B cell (primary cell): ENCODE measurements around the gene LIFR. TPM values are rescaled to one million over a fixed set of nuclear protein-coding genes. Genes with fewer than 3 reads are reported as not detected.

ENCODE experiments used
- ATAC-seq: fragments of 200-7000 bp; cut with Tn5 transposase; one replicate; pipeline ENCODE4 v1.10.0; 2021; ENCODE audit warnings: low read depth, mild to moderate bottlenecking, moderate number of reproducible peaks, moderate library complexity
- CTCF ChIA-PET: fragments of 350-600 bp; sonication (Branson Sonifier 250); formaldehyde crosslinking; loops from one replicate; lab custom pipeline; 2021; ENCODE audit warnings: antibody characterized with exemption, inconsistent platforms; lab: Charles Lee
- POLR2A ChIA-PET: fragments of 350-600 bp; sonication (Branson Sonifier 250); formaldehyde crosslinking; loops from one replicate; lab custom pipeline; 2021; ENCODE audit warnings: antibody characterized with exemption; lab: Charles Lee
- DNase-seq: peaks from one replicate; pipeline ENCODE4 v3.0.0; 2013
- H2AFZ ChIP-seq: 2 replicates; pipeline ENCODE4 v1.6.1; 2012; ENCODE audit warnings: mild to moderate bottlenecking, low read depth, low read length; ENCODE audit not compliant: insufficient read depth, poor library complexity, severe bottlenecking
- H3K27ac ChIP-seq, 2 donors: 1 replicate in 1 of 2; 2 replicates in 1 of 2; pipeline ENCODE4 v1.5.1; 2012 to 2013; ENCODE audit warnings: low read length in 2 of 2, mild to moderate bottlenecking in 2 of 2, moderate library complexity in 1 of 2
- H3K27me3 ChIP-seq, 4 experiments: fragments of 200-600 bp in 1 of 4; sonication (generic) in 1 of 4; replicated peaks in 1 of 4; 1 replicate in 2 of 4; 2 replicates in 2 of 4; pipeline versions ENCODE4 v1.6.1 to v1.7.0; 2013 to 2016; ENCODE audit warnings: low read length in 3 of 4, mild to moderate bottlenecking in 2 of 4, mixed read lengths in 1 of 4, moderate library complexity in 1 of 4; ENCODE audit not compliant: insufficient read depth in 4 of 4, control insufficient read depth in 3 of 4; ENCODE audit errors: control extremely low read depth in 1 of 4
- H3K36me3 ChIP-seq, 2 experiments: replicated peaks in 1 of 2; 1 replicate in 1 of 2; 2 replicates in 1 of 2; pipeline versions ENCODE4 v1.6.1 to v1.7.1; 2013; ENCODE audit warnings: low read length in 1 of 2; ENCODE audit not compliant: insufficient read depth in 2 of 2, control insufficient read depth in 1 of 2; ENCODE audit errors: control extremely low read depth in 1 of 2, extremely low read depth in 1 of 2
- H3K4me1 ChIP-seq, 2 donors: fragments of 200-600 bp in 1 of 2; sonication (generic) in 1 of 2; 1 replicate in 1 of 2; 2 replicates in 1 of 2; pipeline versions ENCODE4 v1.5.1 to v1.6.1; 2013 to 2017; ENCODE audit warnings: low read length in 2 of 2; ENCODE audit not compliant: control insufficient read depth in 2 of 2, insufficient read depth in 2 of 2
- H3K4me2 ChIP-seq: replicated peaks from 2 replicates; pipeline ENCODE3; 2012; ENCODE audit warnings: mild to moderate bottlenecking, low read depth, low read length; ENCODE audit not compliant: poor library complexity, severe bottlenecking
- H3K4me3 ChIP-seq, 5 experiments: fragments of 200-600 bp in 1 of 5; sonication (generic) in 1 of 5; 1 replicate in 3 of 5; 2 replicates in 2 of 5; pipeline versions ENCODE4 v1.5.1 to v1.7.0; 2011 to 2016; ENCODE audit warnings: low read length in 4 of 5, mild to moderate bottlenecking in 4 of 5, low read depth in 2 of 5, control low read depth in 1 of 5, moderate library complexity in 1 of 5; ENCODE audit not compliant: insufficient read depth in 1 of 5; ENCODE audit errors: control extremely low read depth in 1 of 5, extremely low read depth in 1 of 5
- H3K79me2 ChIP-seq: fragments of 200-600 bp; sonication (generic); one replicate; pipeline ENCODE4 v1.6.0; 2016; ENCODE audit warnings: low read length; ENCODE audit not compliant: control insufficient read depth, insufficient read depth
- H3K9ac ChIP-seq: fragments of 200-600 bp; sonication (generic); 2 replicates; pipeline ENCODE4 v1.6.1; 2017; ENCODE audit warnings: mild to moderate bottlenecking, low read length, moderate library complexity
- H3K9me3 ChIP-seq, 3 donors: one replicate each; pipeline versions ENCODE4 v1.6.1 to v1.7.1; 2013; ENCODE audit warnings: low read length in 2 of 3; ENCODE audit not compliant: control insufficient read depth in 2 of 3, insufficient read depth in 1 of 3; ENCODE audit errors: control extremely low read depth in 1 of 3
- H4K20me1 ChIP-seq: 2 replicates; pipeline ENCODE4 v1.6.0; 2012; ENCODE audit warnings: mild to moderate bottlenecking, low read length; ENCODE audit not compliant: insufficient read depth, control insufficient read depth, poor library complexity, severe bottlenecking
- H3K27ac Mint-ChIP-seq: one replicate; pipeline ENCODE4 v1.8.0; 2021; ENCODE audit warnings: mixed read lengths
- H3K27me3 Mint-ChIP-seq: one replicate; pipeline ENCODE4 v1.8.0; 2021; ENCODE audit warnings: mixed read lengths
- H3K4me1 Mint-ChIP-seq: one replicate; pipeline ENCODE4 v1.8.0; 2021; ENCODE audit warnings: mixed read lengths
- H3K4me3 Mint-ChIP-seq: one replicate; pipeline ENCODE4 v1.8.0; 2021; ENCODE audit warnings: mixed read lengths
- H3K9me3 Mint-ChIP-seq: one replicate; pipeline ENCODE4 v1.8.0; 2022; ENCODE audit warnings: mixed read lengths; ENCODE audit not compliant: insufficient read depth
- EZH2 ChIP-seq: IDR thresholded peaks from 2 replicates; pipeline ENCODE4 v1.6.1; 2012; ENCODE audit warnings: borderline replicate concordance, low read depth, mild to moderate bottlenecking, moderate library complexity, low read length; ENCODE audit not compliant: insufficient read depth, poor library complexity, severe bottlenecking
- WGBS: methylation state at CpG from one replicate; pipeline ENCODE4 v1.1.5; 2013; ENCODE audit warnings: missing lambda C conversion rate; ENCODE audit not compliant: insufficient coverage; 5-methylcytosine and 5-hydroxymethylcytosine counted together
- intact Hi-C: fragments of 100-400 bp; cut with micrococcal nuclease; formaldehyde crosslinking; loops from one replicate; pipeline ENCODE4 v1.10.0; 2022
- polyA plus RNA-seq: library from polyadenylated mRNA; depleted of rRNA; stranded (reverse); fragments of >200 nt; gene quantifications from 2 replicates; pipeline ENCODE4 v1.2.3, GENCODE V29; 2012
- total RNA-seq, 2 donors: library from RNA; stranded (reverse); fragments of 120-200 nt in 1 of 2; gene quantifications; 1 replicate in 1 of 2; 2 replicates in 1 of 2; pipeline versions ENCODE4 v1.2.3 to v1.2.4, GENCODE V29; 2013 to 2022
- TF ChIP-seq, protein P1 (sequence below): fragments of 200-600 bp; IDR thresholded peaks from one replicate; pipeline ENCODE4 v1.8.0; 2022; ENCODE audit warnings: antibody characterized with exemption, mild to moderate bottlenecking

LIFR gene
- total and polyA plus RNA-seq, 2 donors (not counting 1 experiment from before 2014, with no cell fraction given), result not detected

- H3K27ac ChIP-seq, result no peak overlapping the region
- intact Hi-C loops, result loop anchor here (2.0 kb wide), 1 partner anchor 113 kb away; no protein-coding TSS in a partner anchor
- peak overlapping the region; percentile 54 for H3K4me2 ChIP-seq
- ATAC-seq (no peak), DNase-seq (no peak)
- H3K79me2 ChIP-seq, result no peaks in the 10 kb centered on the region
- no peak overlapping the region for H3K4me3 ChIP-seq
- peak overlapping the region; percentile 84 for H3K4me3 Mint-ChIP-seq
- peaks cover 0 to 4% (median 0%) of the 10 kb centered on the region in 3 donors for H3K9me3 ChIP-seq
- peaks cover 12% of the 10 kb centered on the region for H3K4me1 Mint-ChIP-seq
- ChIA-PET CTCF (no interaction called here), POLR2A (no interaction called here)
- no peak overlapping the region for H2AFZ ChIP-seq
- H3K27ac Mint-ChIP-seq, result no peak overlapping the region
- 10% methylated on average over 5 of the region's 11 CpGs for WGBS
- no peak overlapping the region for H3K9ac ChIP-seq
- no peaks in the 10 kb centered on the region for H4K20me1 ChIP-seq
- H3K27me3 ChIP-seq, result peaks cover 0 to 49% (median 37%) of the 10 kb centered on the region in 4 experiments
- TF ChIP-seq, protein P1, sequence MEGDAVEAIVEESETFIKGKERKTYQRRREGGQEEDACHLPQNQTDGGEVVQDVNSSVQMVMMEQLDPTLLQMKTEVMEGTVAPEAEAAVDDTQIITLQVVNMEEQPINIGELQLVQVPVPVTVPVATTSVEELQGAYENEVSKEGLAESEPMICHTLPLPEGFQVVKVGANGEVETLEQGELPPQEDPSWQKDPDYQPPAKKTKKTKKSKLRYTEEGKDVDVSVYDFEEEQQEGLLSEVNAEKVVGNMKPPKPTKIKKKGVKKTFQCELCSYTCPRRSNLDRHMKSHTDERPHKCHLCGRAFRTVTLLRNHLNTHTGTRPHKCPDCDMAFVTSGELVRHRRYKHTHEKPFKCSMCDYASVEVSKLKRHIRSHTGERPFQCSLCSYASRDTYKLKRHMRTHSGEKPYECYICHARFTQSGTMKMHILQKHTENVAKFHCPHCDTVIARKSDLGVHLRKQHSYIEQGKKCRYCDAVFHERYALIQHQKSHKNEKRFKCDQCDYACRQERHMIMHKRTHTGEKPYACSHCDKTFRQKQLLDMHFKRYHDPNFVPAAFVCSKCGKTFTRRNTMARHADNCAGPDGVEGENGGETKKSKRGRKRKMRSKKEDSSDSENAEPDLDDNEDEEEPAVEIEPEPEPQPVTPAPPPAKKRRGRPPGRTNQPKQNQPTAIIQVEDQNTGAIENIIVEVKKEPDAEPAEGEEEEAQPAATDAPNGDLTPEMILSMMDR, result no peak
- no peak for TF ChIP-seq EZH2
- peaks cover 59% of the 10 kb centered on the region for H3K27me3 Mint-ChIP-seq
- H3K4me1 ChIP-seq, result peaks cover 8 to 15% of the 10 kb centered on the region in 2 donors
- H3K9me3 Mint-ChIP-seq, result no peaks in the 10 kb centered on the region
- no peaks in the 10 kb centered on the region for H3K36me3 ChIP-seq
Observed at GRCh38 chr5:38555354-38556087, 925 bp downstream of the LIFR start.

DNA sequence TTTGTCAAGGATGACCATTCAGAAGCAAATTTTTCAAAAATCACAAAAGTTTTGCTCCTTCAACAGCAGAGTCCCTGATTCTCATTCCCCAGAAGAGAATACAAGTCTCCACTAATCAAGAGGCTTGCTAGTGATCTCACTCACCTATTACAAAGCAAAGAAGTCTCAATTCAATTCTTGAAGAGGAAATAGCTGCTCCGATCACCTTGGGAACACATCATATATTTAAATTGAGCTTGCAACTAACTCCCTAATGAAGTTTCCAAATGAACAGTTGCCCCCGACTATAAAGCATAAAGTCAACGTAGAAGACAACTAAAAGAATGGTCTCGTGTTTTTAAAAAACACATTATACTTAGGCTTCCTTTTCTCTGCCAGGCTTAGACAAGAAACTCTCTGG, 1.6 kb downstream of the LIFR start:
- TF ChIP-seq, protein P1, result no peak
- no peak for TF ChIP-seq EZH2
- POLR2A ChIA-PET, result no interaction called here
- Mint-ChIP-seq H3K27ac (no peak overlapping the region), H3K9me3 (no peaks in the 10 kb centered on the region), H3K4me3 (no peak overlapping the region), H3K27me3 (peaks cover 59% of the 10 kb centered on the region), H3K4me1 (peaks cover 12% of the 10 kb centered on the region)
- H3K4me1 ChIP-seq, result peaks cover 8 to 15% of the 10 kb centered on the region in 2 donors
- no peaks in the 10 kb centered on the region for H4K20me1 ChIP-seq
- H3K27me3 ChIP-seq, result peaks cover 0 to 49% (median 37%) of the 10 kb centered on the region in 4 experiments
- no peak overlapping the region for H3K4me3 ChIP-seq
- DNase-seq (no peak), ATAC-seq (no peak)
- H3K36me3 ChIP-seq, result no peaks in the 10 kb centered on the region
- no peak overlapping the region for H3K4me2 ChIP-seq
- WGBS, result no CpG with 5 or more reads among the region's 4 CpGs
- H3K79me2 ChIP-seq, result no peaks in the 10 kb centered on the region
- intact Hi-C loops, result no loop called here
- no peak overlapping the region for H3K9ac ChIP-seq
- CTCF ChIA-PET, result no interaction called here
- no peak overlapping the region for H3K27ac ChIP-seq
- H2AFZ ChIP-seq, result no peak overlapping the region
- peaks cover 0 to 4% (median 0%) of the 10 kb centered on the region in 3 donors for H3K9me3 ChIP-seq
